Measurements from ENCODE around the gene IL36G. TPM values are rescaled to one million over a fixed set of nuclear protein-coding genes. Genes with fewer than 3 reads are reported as not detected.

The IL36G gene
- total and polyA plus RNA-seq, 9 of the 15 experiments (the other 6 are each of a cell fraction or from before 2014, with no cell fraction given): not detected

- no peak for TF ChIP-seq KDM1A (IDR thresholded peaks at IDR 0.05)
- peak; percentile 74; the same call in 1 of the 2 replicates for TF ChIP-seq ATF3 (IDR thresholded peaks at IDR 0.05)
- no peak for TF ChIP-seq ATF3 (CRISPR knock-in tag; conservative IDR thresholded peaks at IDR 0.05)
- no peak for TF ChIP-seq RHOXF2B (CRISPR knock-in tag; conservative IDR thresholded peaks at IDR 0.05)
- no peak for TF ChIP-seq ZNF780A (CRISPR knock-in tag; IDR thresholded peaks at IDR 0.05)
- TF ChIP-seq, protein P1, sequence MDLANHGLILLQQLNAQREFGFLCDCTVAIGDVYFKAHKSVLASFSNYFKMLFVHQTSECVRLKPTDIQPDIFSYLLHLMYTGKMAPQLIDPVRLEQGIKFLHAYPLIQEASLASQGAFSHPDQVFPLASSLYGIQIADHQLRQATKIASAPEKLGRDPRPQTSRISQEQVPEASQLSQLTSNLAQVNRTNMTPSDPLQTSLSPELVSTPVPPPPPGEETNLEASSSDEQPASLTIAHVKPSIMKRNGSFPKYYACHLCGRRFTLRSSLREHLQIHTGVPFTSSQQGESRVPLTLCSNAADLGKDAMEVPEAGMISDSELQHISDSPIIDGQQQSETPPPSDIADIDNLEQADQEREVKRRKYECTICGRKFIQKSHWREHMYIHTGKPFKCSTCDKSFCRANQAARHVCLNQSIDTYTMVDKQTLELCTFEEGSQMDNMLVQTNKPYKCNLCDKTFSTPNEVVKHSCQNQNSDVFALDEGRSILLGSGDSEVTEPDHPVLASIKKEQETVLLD (IDR thresholded peaks at IDR 0.05): no peak
- TF ChIP-seq ESRRB (CRISPR knock-in tag; IDR thresholded peaks at IDR 0.05; ENCODE audit: borderline replicate concordance): no peak
- TF ChIP-seq MGA (IDR thresholded peaks at IDR 0.05): no peak
- TF ChIP-seq WHSC1 (IDR thresholded peaks at IDR 0.05; ENCODE audit: low read length): no peak
- TF ChIP-seq NONO (IDR thresholded peaks at IDR 0.05; ENCODE audit: low read depth in 2 of 2, low read length in 1 of 2): no peak
- no peak for TF ChIP-seq TBP (optimal IDR thresholded peaks at IDR 0.05; ENCODE audit: low read depth, low read length)
- TF ChIP-seq STAT5B (CRISPR knock-in tag; IDR thresholded peaks at IDR 0.05): no peak
- TF ChIP-seq TFAP4 (CRISPR knock-in tag; IDR thresholded peaks at IDR 0.05; ENCODE audit: borderline replicate concordance): no peak
- no peak for TF ChIP-seq CXXC5 (CRISPR knock-in tag; IDR thresholded peaks at IDR 0.05)
- no peak for TF ChIP-seq KAT8 (IDR thresholded peaks at IDR 0.05; ENCODE audit: low read depth)
- no peak for TF ChIP-seq ZNF75A (CRISPR knock-in tag; IDR thresholded peaks at IDR 0.05)
These were observed 32.3 kb downstream of the IL36G start (continued) for GRCh38 chr2:113010088-113010487.

All from K562 (cell line).